Measurements from ENCODE around the gene S100PBP.
"Not testable (repeated sequence)": the region's sequence is repeated elsewhere in the genome, so short reads cannot be mapped to it uniquely, and the experiment has no call there.

S100PBP gene

DNA sequence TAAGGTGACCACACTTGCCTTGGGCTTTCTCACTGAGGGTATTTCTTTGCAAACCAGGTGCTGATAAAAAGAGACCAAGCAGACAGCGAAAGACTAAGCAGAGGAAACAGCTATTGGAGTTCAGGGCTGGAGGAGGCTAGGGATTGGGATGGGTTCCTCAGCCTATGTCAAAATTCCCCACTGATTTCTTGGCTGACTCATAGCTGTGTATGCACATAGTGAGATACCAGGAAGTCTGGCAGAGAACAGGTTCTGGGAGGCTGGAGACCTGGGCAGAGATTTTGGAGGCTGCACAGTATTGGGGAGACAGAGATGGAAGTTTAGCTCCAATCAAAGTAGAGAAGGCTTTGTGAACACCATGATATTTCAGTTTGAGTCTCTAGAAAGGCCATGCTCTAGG, 25.6 kb upstream of the S100PBP start:
- peak; percentile 40 for DNase-seq (ENCODE audit: low read depth)
- TF ChIP-seq, protein P1, sequence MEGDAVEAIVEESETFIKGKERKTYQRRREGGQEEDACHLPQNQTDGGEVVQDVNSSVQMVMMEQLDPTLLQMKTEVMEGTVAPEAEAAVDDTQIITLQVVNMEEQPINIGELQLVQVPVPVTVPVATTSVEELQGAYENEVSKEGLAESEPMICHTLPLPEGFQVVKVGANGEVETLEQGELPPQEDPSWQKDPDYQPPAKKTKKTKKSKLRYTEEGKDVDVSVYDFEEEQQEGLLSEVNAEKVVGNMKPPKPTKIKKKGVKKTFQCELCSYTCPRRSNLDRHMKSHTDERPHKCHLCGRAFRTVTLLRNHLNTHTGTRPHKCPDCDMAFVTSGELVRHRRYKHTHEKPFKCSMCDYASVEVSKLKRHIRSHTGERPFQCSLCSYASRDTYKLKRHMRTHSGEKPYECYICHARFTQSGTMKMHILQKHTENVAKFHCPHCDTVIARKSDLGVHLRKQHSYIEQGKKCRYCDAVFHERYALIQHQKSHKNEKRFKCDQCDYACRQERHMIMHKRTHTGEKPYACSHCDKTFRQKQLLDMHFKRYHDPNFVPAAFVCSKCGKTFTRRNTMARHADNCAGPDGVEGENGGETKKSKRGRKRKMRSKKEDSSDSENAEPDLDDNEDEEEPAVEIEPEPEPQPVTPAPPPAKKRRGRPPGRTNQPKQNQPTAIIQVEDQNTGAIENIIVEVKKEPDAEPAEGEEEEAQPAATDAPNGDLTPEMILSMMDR (conservative IDR thresholded peaks at IDR 0.05; ENCODE audit: low read depth, low read length): no peak
- no peak overlapping the region for H3K4me3 ChIP-seq (ENCODE audit: low read depth, low read length)

DNA sequence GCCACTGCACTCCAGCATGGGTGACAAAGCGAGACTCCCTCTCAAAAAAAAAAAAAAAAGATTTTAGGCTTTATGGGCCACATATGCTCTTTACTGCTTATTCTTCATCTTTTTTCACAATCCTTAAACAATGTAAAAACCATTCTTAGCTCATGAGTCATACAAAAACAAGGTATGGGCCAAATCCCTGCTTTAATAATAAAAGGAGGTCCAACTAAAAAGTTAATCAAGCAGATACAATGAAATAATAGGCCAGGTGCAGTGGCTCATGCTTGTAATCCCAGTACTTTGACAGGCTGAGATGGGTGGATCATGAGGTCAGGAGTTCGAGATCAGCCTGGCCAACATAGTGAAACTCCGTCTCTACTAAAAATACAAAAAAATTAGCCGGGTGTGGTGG, 21.7 kb upstream of the S100PBP start:
- H3K4me3 ChIP-seq (ENCODE audit: low read depth, low read length): not testable (repeated sequence)
- DNase-seq (ENCODE audit: low read depth): peak; percentile 35

DNA sequence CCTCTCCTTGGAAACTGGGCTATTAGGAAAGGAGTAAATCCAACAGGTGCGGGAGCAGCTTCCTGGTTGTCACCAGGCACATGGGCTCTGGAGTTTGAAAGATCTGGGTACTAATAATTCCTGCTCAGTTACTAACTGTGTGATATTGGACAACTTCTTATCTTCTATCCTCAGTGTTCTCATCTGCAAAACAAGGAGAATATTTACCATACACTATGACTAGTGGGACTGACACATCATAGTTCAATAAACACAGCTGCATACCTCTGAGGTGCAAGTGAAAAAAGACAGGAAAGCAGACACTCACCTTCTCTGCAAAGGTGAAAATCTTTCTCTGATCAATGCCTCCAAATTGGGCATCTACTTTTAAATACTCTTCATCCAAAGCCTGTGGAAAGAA, 20.0 kb upstream of the S100PBP start:
- TF ChIP-seq, protein P1 (conservative IDR thresholded peaks at IDR 0.05; ENCODE audit: low read depth, low read length): no peak
- no peak for DNase-seq (ENCODE audit: low read depth)
- H3K4me3 ChIP-seq (ENCODE audit: low read depth, low read length): no peak overlapping the region

DNA sequence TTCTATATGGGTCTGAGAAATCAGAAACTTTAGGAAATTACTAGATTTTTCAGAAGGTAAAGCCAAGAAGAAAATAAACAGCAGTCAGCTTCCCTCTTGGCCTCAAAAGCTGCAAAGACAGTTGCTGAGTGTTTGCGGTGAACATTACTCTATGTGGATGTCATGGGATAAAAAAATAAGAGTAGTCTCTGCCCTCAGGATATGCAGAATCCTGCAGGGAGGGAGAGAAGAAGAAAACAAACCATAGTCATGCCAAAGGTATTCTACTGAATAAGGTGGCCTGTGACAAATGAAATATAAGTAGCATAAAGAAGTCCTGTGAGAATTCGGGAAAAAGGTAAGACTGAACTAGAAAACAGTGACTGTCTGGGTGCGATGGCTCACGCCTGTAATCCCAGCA, 19.3 kb upstream of the S100PBP start:
- DNase-seq (ENCODE audit: low read depth): peak; percentile 81

DNA sequence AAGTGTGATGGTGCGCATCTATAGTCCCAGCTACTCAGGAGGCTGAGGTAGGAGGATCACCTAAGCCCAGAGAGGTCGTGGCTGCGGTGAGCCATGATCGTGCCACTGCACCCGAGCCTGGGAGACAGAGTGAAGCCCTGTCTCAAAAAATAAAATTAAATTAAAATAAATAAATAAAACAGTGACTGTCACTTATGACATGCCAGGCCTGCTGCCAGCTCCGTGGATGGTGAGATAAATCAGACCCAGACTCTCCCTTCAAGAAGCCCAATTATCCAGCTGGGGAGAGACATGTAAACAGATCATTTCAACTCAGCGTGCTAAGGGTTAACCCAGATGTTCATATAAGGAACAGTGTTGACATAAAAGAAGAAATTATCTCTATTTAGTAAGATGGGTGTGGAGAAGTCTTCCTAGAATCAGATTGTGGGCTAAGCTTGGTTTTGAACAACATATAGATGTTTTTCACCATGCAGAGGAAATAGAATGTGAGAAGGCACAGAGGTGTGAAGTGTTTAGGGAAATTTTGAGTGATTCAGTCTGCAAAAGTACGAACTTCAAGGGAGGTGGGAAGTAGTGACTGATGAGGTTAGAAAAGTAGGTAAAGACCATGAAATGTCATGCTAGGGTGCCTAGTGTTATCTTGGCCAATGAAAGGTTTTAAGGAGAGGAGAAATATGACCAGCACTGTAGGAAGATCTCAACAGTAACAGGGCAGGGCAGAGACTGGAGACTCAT, 18.6 kb upstream of the S100PBP start:
- DNase-seq (ENCODE audit: low read depth): peak; percentile 16
- H3K4me3 ChIP-seq (ENCODE audit: low read depth, low read length): no peak overlapping the region
- TF ChIP-seq, protein P1 (conservative IDR thresholded peaks at IDR 0.05; ENCODE audit: low read depth, low read length): no peak

More for the DNA sequence above, 19.3 kb upstream of the S100PBP start:
- TF ChIP-seq, protein P1 (conservative IDR thresholded peaks at IDR 0.05; ENCODE audit: low read depth, low read length): no peak
- H3K4me3 ChIP-seq (ENCODE audit: low read depth, low read length): no peak overlapping the region

DNA sequence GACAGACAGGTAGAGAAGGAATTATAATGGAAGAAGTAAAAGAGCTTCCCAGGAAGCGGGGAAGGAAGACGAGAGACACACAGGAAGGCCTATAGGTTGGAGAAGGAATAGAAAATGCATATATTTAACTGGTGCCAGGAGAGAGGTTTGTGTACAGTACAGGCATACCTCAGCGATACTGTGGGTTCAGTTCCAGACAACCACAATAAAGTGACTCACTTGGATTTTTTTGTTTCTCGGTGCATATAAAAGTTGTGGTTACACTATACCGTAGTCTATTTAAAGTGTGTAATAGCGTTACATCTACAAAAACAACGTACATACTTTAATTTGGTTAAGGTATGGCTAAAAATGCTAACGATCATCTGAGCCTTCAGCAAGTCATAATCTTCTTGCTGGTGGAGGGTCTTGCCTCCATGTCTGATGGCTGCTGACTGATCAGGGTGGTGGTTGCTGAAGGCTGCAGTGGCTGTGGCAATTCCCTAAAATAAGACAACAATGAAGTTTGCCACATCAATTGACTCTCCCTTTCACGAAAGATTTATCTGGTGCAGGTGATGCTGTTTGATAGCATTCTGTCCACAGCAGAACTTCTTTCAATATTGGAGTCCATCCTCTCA, 16.2 kb upstream of the S100PBP start:
- TF ChIP-seq, protein P1 (conservative IDR thresholded peaks at IDR 0.05; ENCODE audit: low read depth, low read length): no peak
- DNase-seq (ENCODE audit: low read depth): peak; percentile 81
- H3K4me3 ChIP-seq (ENCODE audit: low read depth, low read length): no peak overlapping the region

DNA sequence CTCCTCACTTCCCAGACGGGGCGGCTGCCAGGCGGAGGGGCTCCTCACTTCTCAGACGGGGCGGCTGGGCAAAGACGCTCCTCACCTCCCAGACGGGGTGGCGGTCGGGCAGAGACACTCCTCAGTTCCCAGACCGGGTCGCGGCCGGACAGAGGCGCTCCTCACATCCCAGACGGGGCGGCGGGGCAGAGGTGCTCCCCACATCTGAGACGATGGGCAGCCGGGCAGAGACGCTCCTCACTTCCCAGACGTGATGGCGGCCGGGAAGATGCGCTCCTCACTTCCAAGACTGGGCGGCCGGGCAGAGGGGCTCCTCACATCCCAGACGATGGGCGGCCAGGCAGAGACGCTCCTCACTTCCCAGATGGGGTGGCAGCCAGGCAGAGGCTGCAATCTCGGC, 13.0 kb upstream of the S100PBP start:
- not testable (repeated sequence) for DNase-seq (ENCODE audit: low read depth); H3K4me3 ChIP-seq (ENCODE audit: low read depth, low read length)

DNA sequence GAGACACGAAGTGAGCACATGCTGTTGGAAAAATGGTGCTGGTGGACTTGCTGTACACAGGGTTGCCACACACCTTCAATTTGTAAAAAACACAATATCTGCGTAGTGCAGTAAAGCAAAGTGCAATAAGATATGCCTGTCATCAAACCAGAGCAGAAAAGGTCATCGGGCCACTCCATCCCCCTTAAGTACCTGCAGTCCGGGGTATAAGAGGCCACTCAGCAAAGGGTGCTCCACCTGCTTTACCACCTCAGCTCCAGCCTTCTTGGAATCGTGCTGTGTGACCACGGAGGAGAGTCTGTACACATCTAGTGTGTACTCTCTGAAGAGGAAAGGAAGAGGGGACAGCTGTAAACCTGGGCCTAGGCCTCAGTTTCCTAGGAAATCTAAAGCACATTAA, 11.2 kb upstream of the S100PBP start:
- H3K4me3 ChIP-seq (ENCODE audit: low read depth, low read length): no peak overlapping the region
- no peak for DNase-seq (ENCODE audit: low read depth)
- TF ChIP-seq, protein P1 (conservative IDR thresholded peaks at IDR 0.05; ENCODE audit: low read depth, low read length): no peak
